ENCODE data around the gene FHL2. TPM values are rescaled to one million over a fixed set of nuclear protein-coding genes. Genes with fewer than 3 reads are reported as not detected.

Gene FHL2
- total RNA-seq, 4 donors from 2014 or later = 56.1 to 140 (median 89.2) TPM

GRCh38 chr2:105384216-105384615, 14.6 kb downstream of the FHL2 start:
- H3K36me3 ChIP-seq = no peaks in the 10 kb centered on the region
- in situ Hi-C loops (cut with MboI; ENCODE audit: low pct_ligation_motif_present in 1 of 4, low pct_unique_long_range_greater_than_20kb in 1 of 4, low sequenced_read_pairs in 3 of 4) (no loop called here), intact Hi-C loops (cut with DNase I; ENCODE audit: low total_unique reads) (no loop called here)
- peaks cover 4 to 63% (median 42%) of the 10 kb centered on the region in 4 donors for H3K4me1 ChIP-seq
- peak overlapping the region; percentile 29 to 91 (median 82) for H3K27ac ChIP-seq
- H3K9me3 ChIP-seq = no peaks in the 10 kb centered on the region
- no peaks in the 10 kb centered on the region for H3K27me3 ChIP-seq
- DNase-seq = no peak
- TF ChIP-seq CTCF (IDR thresholded peaks at IDR 0.05) (peak in 1 of 5 experiments; percentile 14), POLR2AphosphoS5 (IDR thresholded peaks at IDR 0.05) (no peak)
- 40 to 45% methylated on average over 7 of the region's 7 CpGs for WGBS, 2 donors (ENCODE audit: low coverage in 1 of 2)
- H3K4me3 ChIP-seq = no peak overlapping the region

- H3K4me1 ChIP-seq = peaks cover 0 to 59% (median 42%) of the 10 kb centered on the region in 4 donors
- WGBS, 2 donors (ENCODE audit: low coverage in 1 of 2) = 60% methylated on average over 8 of the region's 8 CpGs
- intact Hi-C loops (cut with DNase I; ENCODE audit: low total_unique reads) = no loop called here
- no peak overlapping the region for H3K4me3 ChIP-seq
- DNase-seq = no peak
- no peaks in the 10 kb centered on the region for H3K36me3 ChIP-seq
- H3K9me3 ChIP-seq = no peaks in the 10 kb centered on the region
- no peak for TF ChIP-seq CTCF (IDR thresholded peaks at IDR 0.05)
- no peak for TF ChIP-seq POLR2A (IDR thresholded peaks at IDR 0.05)
- TF ChIP-seq POLR2AphosphoS5 (IDR thresholded peaks at IDR 0.05) = no peak
- TF ChIP-seq EP300 (IDR thresholded peaks at IDR 0.05; ENCODE audit: low read depth) = no peak
- H3K27ac ChIP-seq = peak overlapping the region; percentile 29 to 91 (median 82)
- in situ Hi-C loops (cut with MboI; ENCODE audit: low pct_ligation_motif_present in 1 of 4, low pct_unique_long_range_greater_than_20kb in 1 of 4, low sequenced_read_pairs in 3 of 4) = no loop called here
- no peaks in the 10 kb centered on the region for H3K27me3 ChIP-seq
These were observed 15.3 kb downstream of the FHL2 start for GRCh38 chr2:105383432-105384166.

- peak overlapping the region; percentile 9 to 77 (median 74) for H3K27ac ChIP-seq
- no peak overlapping the region for H3K4me3 ChIP-seq
- in situ Hi-C loops (cut with MboI; ENCODE audit: low pct_ligation_motif_present in 1 of 4, low pct_unique_long_range_greater_than_20kb in 1 of 4, low sequenced_read_pairs in 3 of 4) = no loop called here
These were observed 16.7 kb downstream of the FHL2 start for GRCh38 chr2:105382177-105382576.

More at GRCh38 chr2:105382177-105382576, 16.7 kb downstream of the FHL2 start:
- peaks cover 0 to 50% (median 40%) of the 10 kb centered on the region in 4 donors for H3K4me1 ChIP-seq
- peak; percentile 3 for DNase-seq
- H3K27me3 ChIP-seq = no peaks in the 10 kb centered on the region
- no peaks in the 10 kb centered on the region for H3K36me3 ChIP-seq
- 86 to 94% methylated on average over 3 to 5 of the region's 5 CpGs for whole genome bisulfite sequencing, 2 donors (ENCODE audit: low coverage in 1 of 2)
- intact Hi-C loops (cut with DNase I; ENCODE audit: low total_unique reads) = no loop called here
- TF ChIP-seq POLR2AphosphoS5 (IDR thresholded peaks at IDR 0.05) (no peak), EP300 (IDR thresholded peaks at IDR 0.05; ENCODE audit: low read depth) (no peak), CTCF (IDR thresholded peaks at IDR 0.05) (no peak), POLR2A (IDR thresholded peaks at IDR 0.05) (no peak)
- H3K9me3 ChIP-seq = no peaks in the 10 kb centered on the region
